GM06990 (cell line): Measurements from ENCODE around the gene AFF2.

ENCODE experiments used
- DNase-seq: peaks from one replicate; pipeline ENCODE4 v3.0.0-alpha.2; 2011; ENCODE audit not compliant: insufficient read length; ENCODE audit errors: extremely low read depth
- H3K27me3 ChIP-seq: replicated peaks from 2 replicates; pipeline ENCODE4 v1.6.0; 2011; ENCODE audit warnings: low read length; ENCODE audit not compliant: control insufficient read depth, insufficient read depth
- H3K36me3 ChIP-seq: 2 replicates; pipeline ENCODE4 v1.5.1; 2011; ENCODE audit warnings: low read length; ENCODE audit not compliant: control insufficient read depth, insufficient read depth
- H3K4me3 ChIP-seq: replicated peaks from 2 replicates; pipeline ENCODE4 v1.5.1; 2011; ENCODE audit warnings: low read depth, mild to moderate bottlenecking, control low read depth, low read length
- TF ChIP-seq, protein P1 (sequence below): IDR thresholded peaks from 2 replicates; pipeline ENCODE4 v1.5.1; 2011; ENCODE audit warnings: low read length, control low read depth, mild to moderate bottlenecking, inconsistent platforms; ENCODE audit not compliant: insufficient read depth, poor library complexity, severe bottlenecking

AFF2 gene

DNA sequence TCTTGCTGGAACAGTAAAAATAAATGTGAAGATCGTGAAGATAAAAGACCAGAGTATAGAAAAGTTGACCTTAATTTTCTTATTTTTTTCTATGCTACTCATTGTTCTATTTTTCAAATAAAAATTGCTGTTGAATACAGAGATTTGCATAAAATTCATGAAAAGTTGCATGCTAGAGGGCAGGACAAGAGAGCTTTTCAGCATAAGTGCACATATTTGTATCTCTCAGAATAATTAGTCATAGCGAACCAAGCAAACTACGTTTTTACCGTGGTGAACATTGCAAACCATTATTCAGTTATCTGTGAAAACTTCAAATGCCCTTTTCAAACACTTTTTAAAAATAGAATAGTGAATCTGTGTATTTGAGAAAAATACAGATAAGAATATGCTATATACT lies 26.4 kb upstream of the AFF2 start:
- Histone ChIP-seq H3K36me3 (no peaks in the 10 kb centered on the region), H3K4me3 (no peak overlapping the region), H3K27me3 (no peaks in the 10 kb centered on the region)
- no peak for DNase-seq
- TF ChIP-seq, protein P1, sequence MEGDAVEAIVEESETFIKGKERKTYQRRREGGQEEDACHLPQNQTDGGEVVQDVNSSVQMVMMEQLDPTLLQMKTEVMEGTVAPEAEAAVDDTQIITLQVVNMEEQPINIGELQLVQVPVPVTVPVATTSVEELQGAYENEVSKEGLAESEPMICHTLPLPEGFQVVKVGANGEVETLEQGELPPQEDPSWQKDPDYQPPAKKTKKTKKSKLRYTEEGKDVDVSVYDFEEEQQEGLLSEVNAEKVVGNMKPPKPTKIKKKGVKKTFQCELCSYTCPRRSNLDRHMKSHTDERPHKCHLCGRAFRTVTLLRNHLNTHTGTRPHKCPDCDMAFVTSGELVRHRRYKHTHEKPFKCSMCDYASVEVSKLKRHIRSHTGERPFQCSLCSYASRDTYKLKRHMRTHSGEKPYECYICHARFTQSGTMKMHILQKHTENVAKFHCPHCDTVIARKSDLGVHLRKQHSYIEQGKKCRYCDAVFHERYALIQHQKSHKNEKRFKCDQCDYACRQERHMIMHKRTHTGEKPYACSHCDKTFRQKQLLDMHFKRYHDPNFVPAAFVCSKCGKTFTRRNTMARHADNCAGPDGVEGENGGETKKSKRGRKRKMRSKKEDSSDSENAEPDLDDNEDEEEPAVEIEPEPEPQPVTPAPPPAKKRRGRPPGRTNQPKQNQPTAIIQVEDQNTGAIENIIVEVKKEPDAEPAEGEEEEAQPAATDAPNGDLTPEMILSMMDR = no peak

DNA sequence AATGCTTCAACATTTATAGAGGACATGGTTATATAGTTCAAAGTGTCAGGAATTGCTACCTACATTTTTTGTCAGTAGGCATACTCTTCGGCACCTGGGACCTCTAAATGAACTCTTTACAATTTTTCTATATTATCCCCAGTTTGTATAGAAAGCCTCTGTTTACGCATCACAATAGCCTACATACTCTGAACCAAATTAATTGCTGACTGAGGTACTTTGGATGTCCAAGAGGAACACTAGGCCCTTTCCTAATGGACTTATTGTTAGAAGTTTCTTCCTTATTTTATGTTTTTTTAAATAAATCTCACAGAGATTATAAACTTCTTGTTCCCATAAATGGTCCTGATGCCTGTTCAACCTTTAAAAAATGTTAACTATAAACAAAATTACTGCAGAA lies 8.4 kb upstream of the AFF2 start:
- Histone ChIP-seq H3K27me3 (no peaks in the 10 kb centered on the region), H3K4me3 (no peak overlapping the region), H3K36me3 (no peaks in the 10 kb centered on the region)
- TF ChIP-seq, protein P1 = no peak
- no peak for DNase-seq

DNA sequence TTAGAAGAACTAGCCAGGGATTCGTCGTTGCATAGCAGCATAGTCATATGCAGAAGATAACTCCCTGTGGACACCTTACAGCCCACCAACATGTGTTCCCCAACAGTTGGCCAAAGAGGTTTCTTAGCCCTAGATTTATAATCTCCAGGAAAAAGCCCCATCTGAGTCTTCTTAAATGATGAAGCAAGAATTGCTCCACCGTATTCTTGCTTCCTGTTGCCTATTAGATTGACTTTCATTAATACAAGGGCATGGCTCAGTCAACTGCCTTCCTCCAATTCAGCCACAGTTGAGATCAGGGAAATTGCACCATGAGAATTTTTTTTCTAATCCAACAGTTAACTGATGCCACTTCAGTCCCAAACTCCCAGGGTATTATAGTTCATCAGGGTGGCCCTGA lies 5.2 kb upstream of the AFF2 start:
- Histone ChIP-seq H3K4me3 (no peak overlapping the region), H3K27me3 (no peaks in the 10 kb centered on the region), H3K36me3 (no peaks in the 10 kb centered on the region)
- DNase-seq = no peak
- TF ChIP-seq, protein P1 = no peak

DNA sequence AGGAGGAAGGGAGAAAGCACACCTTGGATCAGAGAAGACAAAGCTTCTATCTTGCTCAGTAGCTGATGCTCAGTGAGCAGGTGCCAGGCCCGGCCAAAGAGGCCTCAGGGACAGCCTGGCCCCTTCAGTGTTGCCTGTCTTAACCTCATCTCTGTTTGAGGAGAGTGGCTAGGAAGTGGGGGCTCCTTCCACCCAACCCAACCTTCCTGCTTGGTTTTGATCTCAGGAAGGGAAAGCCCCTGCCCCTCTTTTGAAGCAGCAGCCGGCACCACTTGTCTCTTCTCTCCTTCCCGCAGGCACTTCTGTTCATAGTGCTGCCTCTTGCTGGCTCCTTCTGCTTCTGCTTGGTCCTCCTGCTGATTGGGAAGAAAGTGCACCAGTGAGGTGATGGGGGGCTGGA lies 2.4 kb upstream of the AFF2 start:
- Histone ChIP-seq H3K27me3 (no peaks in the 10 kb centered on the region; the same call in 1 of the 2 replicates), H3K36me3 (no peaks in the 10 kb centered on the region), H3K4me3 (no peak overlapping the region)
- DNase-seq = no peak
- TF ChIP-seq, protein P1 = no peak

DNA sequence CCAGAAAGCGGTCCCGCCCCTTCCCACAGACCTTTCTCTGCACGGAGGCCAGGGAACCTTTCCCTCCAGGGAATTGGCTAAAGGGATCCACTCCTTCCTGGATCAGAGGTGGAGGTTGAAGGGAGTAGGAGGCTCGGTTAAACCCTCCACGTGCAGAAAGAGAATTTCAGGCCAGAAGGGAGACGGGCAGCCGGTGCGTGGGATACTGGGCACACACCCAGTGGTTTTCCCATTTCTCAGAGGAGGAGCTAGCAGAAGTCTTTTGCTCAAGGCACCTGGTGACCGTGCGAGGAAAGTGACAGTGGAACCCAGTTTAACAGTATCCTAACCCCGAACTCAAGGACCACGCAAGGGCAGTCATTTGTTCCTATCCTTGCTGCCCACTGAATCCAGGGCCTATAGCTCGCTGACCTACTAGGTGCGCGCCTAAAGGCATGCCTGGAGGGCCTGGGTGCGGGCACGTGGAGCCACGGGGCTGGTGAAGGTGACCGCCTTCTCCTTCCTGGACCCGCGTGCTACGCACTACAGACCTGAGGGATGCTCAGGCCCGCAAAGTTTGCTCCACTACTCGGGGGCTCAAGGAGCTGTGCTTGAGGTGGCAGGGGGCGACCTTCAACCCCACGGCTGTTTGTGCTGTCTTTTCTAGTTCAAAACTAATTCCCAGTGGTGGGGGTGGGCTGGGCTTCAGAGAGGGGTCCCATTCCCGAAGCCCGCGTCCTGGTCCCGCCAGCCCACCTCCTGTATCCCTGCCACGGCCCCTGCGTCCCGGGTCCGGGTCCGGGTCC lies 587 bp upstream of the AFF2 start:
- H3K4me3 ChIP-seq = no peak overlapping the region
- TF ChIP-seq, protein P1 = no peak
- H3K36me3 ChIP-seq = no peaks in the 10 kb centered on the region
- H3K27me3 ChIP-seq = no peaks in the 10 kb centered on the region; the same call in 1 of the 2 replicates
- peak; percentile 1 for DNase-seq
